Right lobe of liver (tissue), 6 donors: ENCODE results near the gene UBE2V1. TPM values are rescaled to one million over a fixed set of nuclear protein-coding genes. Genes with fewer than 3 reads are reported as not detected.
"Not testable (repeated sequence)": the region's sequence is repeated elsewhere in the genome, so short reads cannot be mapped to it uniquely, and the experiment has no call there.

Source experiments
- ATAC-seq, 4 donors: fragments of 200-7000 bp; cut with Tn5 transposase; one replicate each; pipeline ENCODE4 v1.9.1; 2020; ENCODE audit warnings: mild to moderate bottlenecking in 4 of 4, moderate library complexity in 4 of 4
- DNase-seq, 3 donors: peaks; one replicate each; pipeline ENCODE4 v3.0.0-alpha.2; 2020
- H3K27ac ChIP-seq, 3 donors: fragments of 200-600 bp; one replicate each; pipeline ENCODE4 v1.8.0; 2022
- H3K27me3 ChIP-seq, 2 donors: fragments of 200-600 bp; one replicate each; pipeline ENCODE4 v1.8.0; 2022
- H3K36me3 ChIP-seq, 4 donors: fragments of 200-600 bp; sonication (generic) in 1 of 4; one replicate each; pipeline versions ENCODE4 v1.5.1 to v1.8.0; 2017 to 2022; ENCODE audit warnings: control low read depth in 1 of 4
- H3K4me1 ChIP-seq, 4 donors: fragments of 200-600 bp; sonication (generic) in 1 of 4; one replicate each; pipeline versions ENCODE4 v1.5.1 to v1.8.0; 2017 to 2022; ENCODE audit warnings: control low read depth in 1 of 4
- H3K4me3 ChIP-seq, 3 donors: fragments of 200-600 bp; one replicate each; pipeline ENCODE4 v1.8.0; 2022
- H3K9me3 ChIP-seq, 4 donors: fragments of 200-600 bp; sonication (generic) in 1 of 4; one replicate each; pipeline versions ENCODE4 v1.5.1 to v1.8.0; 2017 to 2022; ENCODE audit warnings: control low read depth in 1 of 4
- POLR2A ChIP-seq: fragments of 450-650 bp; IDR thresholded peaks from one replicate; pipeline ENCODE4 v1.6.1; 2017; ENCODE audit warnings: antibody characterized with exemption, mild to moderate bottlenecking
- WGBS: methylation state at CpG from one replicate; pipeline ENCODE4 v1.1.6; 2018; ENCODE audit warnings: low coverage, low lambda C conversion rate; ENCODE audit not compliant: insufficient coverage; ENCODE audit errors: missing lambda C conversion rate; 5-methylcytosine and 5-hydroxymethylcytosine counted together
- intact Hi-C, 2 donors: fragments of 100-400 bp; cut with DNase I; formaldehyde crosslinking; loops; one replicate each; pipeline versions ENCODE4 v1.11.2 to v1.14.1; 2022
- total RNA-seq, 6 experiments: library from RNA; depleted of rRNA in 2 of 6; stranded (reverse); fragments of >200 nt in 2 of 6; fragmentation: NEBNext Ultra II Directional in 3 of 6; extraction: Animal tissue kit (Norgen Biotek cat#: 25700) in 3 of 6; gene quantifications; one replicate each; pipeline versions ENCODE4 v1.1.0 to v1.2.4, GENCODE V29; 2016 to 2023
- TF ChIP-seq, protein P1 (sequence below), 4 donors: fragments of 200-600 bp in 3 of 4; fragments of 450-650 bp in 1 of 4; IDR thresholded peaks; one replicate each; pipeline versions ENCODE4 v1.5.1 to v1.8.0; 2016 to 2022; ENCODE audit warnings: antibody characterized with exemption in 4 of 4, mild to moderate bottlenecking in 2 of 4
- donor health status: DM: no; HTN: yes; CAD: no.
- donor health status: DM: no; HTN: no; CAD: no.
- donor health status: DM: no; HTN: no; CAD: no.
- donor health status: DM: no; HTN: yes; CAD: no.
- donor health status: DM: no; HTN: yes; CAD: no.

Gene UBE2V1
- total RNA-seq, 6 experiments from 2014 or later: 38.2 to 49.4 (median 44.3) TPM

- DNase-seq, ATAC-seq: not testable (repeated sequence)
Observed at GRCh38 chr20:50102551-50102950, 10.4 kb downstream of the UBE2V1 start.

DNA sequence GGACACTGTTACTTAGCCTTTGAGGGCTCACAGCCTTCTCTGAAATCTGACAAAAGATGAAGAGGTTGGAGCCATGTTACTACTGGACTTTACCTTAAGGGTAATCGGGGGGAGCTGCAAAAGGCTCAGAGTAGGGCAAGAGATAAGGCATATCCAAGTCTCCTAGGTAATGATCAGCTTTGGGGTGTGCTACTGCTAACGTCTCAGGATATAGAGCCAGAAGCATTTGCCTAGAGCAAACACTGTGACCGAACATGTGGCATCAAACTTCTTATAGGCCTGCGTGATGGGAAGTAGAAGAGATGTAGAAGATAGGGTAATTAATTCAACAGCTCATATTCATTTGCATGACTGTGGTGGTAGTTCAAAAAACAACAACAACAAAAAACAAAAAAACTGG, 11.1 kb downstream of the UBE2V1 start:
- ATAC-seq (no peak), DNase-seq (no peak)
- intact Hi-C loops: no loop called here
- Histone ChIP-seq H3K27ac (no peak overlapping the region), H3K4me1 (peaks cover 0 to 19% (median 9%) of the 10 kb centered on the region in 4 donors), H3K9me3 (no peaks in the 10 kb centered on the region), H3K36me3 (no peaks in the 10 kb centered on the region), H3K4me3 (no peak overlapping the region), H3K27me3 (no peaks in the 10 kb centered on the region)
- TF ChIP-seq, protein P1, sequence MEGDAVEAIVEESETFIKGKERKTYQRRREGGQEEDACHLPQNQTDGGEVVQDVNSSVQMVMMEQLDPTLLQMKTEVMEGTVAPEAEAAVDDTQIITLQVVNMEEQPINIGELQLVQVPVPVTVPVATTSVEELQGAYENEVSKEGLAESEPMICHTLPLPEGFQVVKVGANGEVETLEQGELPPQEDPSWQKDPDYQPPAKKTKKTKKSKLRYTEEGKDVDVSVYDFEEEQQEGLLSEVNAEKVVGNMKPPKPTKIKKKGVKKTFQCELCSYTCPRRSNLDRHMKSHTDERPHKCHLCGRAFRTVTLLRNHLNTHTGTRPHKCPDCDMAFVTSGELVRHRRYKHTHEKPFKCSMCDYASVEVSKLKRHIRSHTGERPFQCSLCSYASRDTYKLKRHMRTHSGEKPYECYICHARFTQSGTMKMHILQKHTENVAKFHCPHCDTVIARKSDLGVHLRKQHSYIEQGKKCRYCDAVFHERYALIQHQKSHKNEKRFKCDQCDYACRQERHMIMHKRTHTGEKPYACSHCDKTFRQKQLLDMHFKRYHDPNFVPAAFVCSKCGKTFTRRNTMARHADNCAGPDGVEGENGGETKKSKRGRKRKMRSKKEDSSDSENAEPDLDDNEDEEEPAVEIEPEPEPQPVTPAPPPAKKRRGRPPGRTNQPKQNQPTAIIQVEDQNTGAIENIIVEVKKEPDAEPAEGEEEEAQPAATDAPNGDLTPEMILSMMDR (IDR thresholded peaks at IDR 0.05): no peak
- TF ChIP-seq POLR2A: no peak
- 48% methylated on average over 2 of the region's 4 CpGs for WGBS

More at GRCh38 chr20:50102551-50102950, 10.4 kb downstream of the UBE2V1 start:
- H3K4me1 ChIP-seq: peaks cover 0 to 19% (median 9%) of the 10 kb centered on the region in 4 donors
- H3K27me3 ChIP-seq, H3K4me3 ChIP-seq, H3K36me3 ChIP-seq, intact Hi-C loops, H3K27ac ChIP-seq, H3K9me3 ChIP-seq: not testable (repeated sequence)
- 92% methylated on average over 5 of the region's 14 CpGs for WGBS

DNA sequence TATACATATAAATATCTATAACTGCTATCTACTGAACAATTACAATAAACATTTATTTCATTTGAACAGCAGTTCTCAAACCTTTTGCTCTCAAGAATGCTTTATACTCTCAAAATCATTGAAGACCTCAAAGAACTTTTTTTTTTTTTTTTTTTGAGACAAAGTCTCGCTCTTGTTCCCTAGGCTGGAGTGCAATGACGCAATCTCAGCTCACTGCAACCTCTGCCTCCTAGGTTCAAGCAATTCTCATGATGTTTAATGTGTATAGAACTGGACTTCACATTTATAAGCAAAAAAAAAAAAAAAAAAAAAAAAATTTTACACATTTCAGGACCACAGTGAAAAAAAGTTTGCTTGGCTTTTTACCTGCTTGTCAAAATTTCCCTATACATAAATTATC, 11.7 kb downstream of the UBE2V1 start:
- no peak overlapping the region for H3K4me3 ChIP-seq

GRCh38 chr20:50100552-50100951, 12.4 kb downstream of the UBE2V1 start:
- Histone ChIP-seq H3K27ac (peak overlapping the region in 1 of 3 donors; percentile 10), H3K9me3 (no peaks in the 10 kb centered on the region), H3K36me3 (peaks cover 2 to 12% (median 7%) of the 10 kb centered on the region in 4 donors), H3K4me3 (no peak overlapping the region), H3K27me3 (no peaks in the 10 kb centered on the region), H3K4me1 (peaks cover 0 to 19% (median 9%) of the 10 kb centered on the region in 4 donors)
- ATAC-seq (peak in 3 of 4 donors; percentile 28 to 60 (median 39)), DNase-seq (no peak)
- intact Hi-C loops: no loop called here
- TF ChIP-seq, protein P1 (IDR thresholded peaks at IDR 0.05): no peak
- TF ChIP-seq POLR2A: no peak

More for the DNA sequence above, 11.7 kb downstream of the UBE2V1 start:
- TF ChIP-seq, protein P1 (IDR thresholded peaks at IDR 0.05): no peak
- TF ChIP-seq POLR2A: no peak
- DNase-seq: no peak
- intact Hi-C loops: no loop called here
- Histone ChIP-seq H3K27me3 (no peaks in the 10 kb centered on the region), H3K27ac (peak overlapping the region in 1 of 3 donors; percentile 10), H3K36me3 (peaks cover 0 to 5% (median 1%) of the 10 kb centered on the region in 4 donors), H3K4me1 (peaks cover 0 to 19% (median 9%) of the 10 kb centered on the region in 4 donors), H3K9me3 (no peaks in the 10 kb centered on the region)
- peak; percentile 46 to 75 (median 68) for ATAC-seq
- 19% methylated on average over 2 of the region's 2 CpGs for WGBS

DNA sequence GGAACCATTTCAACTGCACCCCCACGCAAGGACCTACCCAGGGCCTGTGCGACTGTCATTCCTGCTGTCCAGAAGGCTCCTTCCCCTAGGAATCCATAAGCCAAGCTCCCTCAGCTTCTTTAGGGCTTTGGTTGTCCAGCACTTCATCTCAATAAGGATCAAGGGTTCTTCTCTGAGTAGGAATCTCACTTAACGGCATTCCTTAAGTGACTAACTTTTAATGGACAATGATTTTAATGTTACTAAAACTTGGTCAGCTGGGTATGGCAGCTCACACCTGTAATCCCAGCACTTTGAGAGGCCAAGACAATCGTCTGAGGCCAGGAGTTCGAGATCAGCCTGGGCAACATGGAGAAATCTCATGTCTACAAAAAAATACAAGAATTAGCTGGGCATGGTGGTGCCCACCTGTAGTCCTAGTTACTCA, 13.4 kb downstream of the UBE2V1 start:
- Histone ChIP-seq H3K36me3 (peaks cover 6 to 22% (median 9%) of the 10 kb centered on the region in 4 donors), H3K9me3 (no peaks in the 10 kb centered on the region), H3K27ac (no peak overlapping the region), H3K4me3 (no peak overlapping the region), H3K27me3 (no peaks in the 10 kb centered on the region), H3K4me1 (peaks cover 0 to 19% (median 9%) of the 10 kb centered on the region in 4 donors)
- TF ChIP-seq, protein P1 (IDR thresholded peaks at IDR 0.05): no peak
- no peak for TF ChIP-seq POLR2A
- DNase-seq (peak in 1 of 3 donors; percentile 14), ATAC-seq (no peak)
- intact Hi-C loops: no loop called here
- 83% methylated on average over 5 of the region's 5 CpGs for WGBS
